ENCODE results near the gene CHD6. TPM values are rescaled to one million over a fixed set of nuclear protein-coding genes. Genes with fewer than 3 reads are reported as not detected.

CHD6 gene
- total and polyA plus RNA-seq, 2 experiments from 2014 or later, result 12.6 to 24.9 TPM

DNA sequence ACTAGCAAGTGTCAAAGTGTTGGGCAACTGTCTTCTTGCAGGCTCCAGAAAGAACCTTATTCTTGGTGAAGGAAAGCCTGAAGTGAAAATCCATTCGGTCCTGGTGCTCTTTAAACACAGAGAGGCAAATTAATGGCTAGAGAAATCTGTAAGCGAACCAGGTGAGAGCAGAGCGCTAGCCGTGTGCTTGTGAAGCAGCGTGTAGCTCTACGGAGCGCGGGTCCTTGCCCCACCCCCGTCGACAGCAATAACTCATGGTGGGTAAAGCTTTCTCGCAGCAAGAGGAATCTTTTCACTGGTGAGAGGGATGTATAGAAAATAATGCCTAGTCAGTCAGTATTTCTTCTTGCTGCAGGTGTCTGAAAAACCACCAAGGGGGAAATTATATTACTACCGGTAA, 214.6 kb downstream of the CHD6 start:
- TF ChIP-seq EZH2phosphoT487 (IDR thresholded peaks at IDR 0.05; ENCODE audit: insufficient read depth, low read depth) (no peak), EZH2 (IDR thresholded peaks at IDR 0.05; ENCODE audit: insufficient read depth, poor library complexity, severe bottlenecking) (no peak)
- Histone ChIP-seq H3K79me2 (ENCODE audit: insufficient read depth) (no peaks in the 10 kb centered on the region), H3K27ac (no peak overlapping the region), H3K9ac (no peak overlapping the region), H3K36me3 (ENCODE audit: low read depth) (peaks cover 22% of the 10 kb centered on the region; the same call in 1 of the 2 replicates), H3K4me2 (ENCODE audit: unreplicated experiment) (no peak overlapping the region), H3K9me3 (ENCODE audit: low read depth) (no peaks in the 10 kb centered on the region), H2AFZ (no peak overlapping the region), H3F3A (ENCODE audit: insufficient read depth) (no peaks in the 10 kb centered on the region), H4K20me1 (ENCODE audit: insufficient read depth) (no peaks in the 10 kb centered on the region), H3K4me3 (no peak overlapping the region), H3K27me3 (replicated peaks; ENCODE audit: insufficient read depth) (no peaks in the 10 kb centered on the region), H3K4me1 (ENCODE audit: insufficient read depth) (no peaks in the 10 kb centered on the region), H3K9me2 (ENCODE audit: insufficient read depth) (no peaks in the 10 kb centered on the region)
- in situ Hi-C loops (cut with MboI), result no loop called here
- WGBS, 2 experiments (ENCODE audit: low coverage in 1 of 2, low lambda C conversion rate in 2 of 2, missing lambda C conversion rate in 2 of 2), result 93% methylated on average over 12 of the region's 12 CpGs
- no peak for DNase-seq

DNA sequence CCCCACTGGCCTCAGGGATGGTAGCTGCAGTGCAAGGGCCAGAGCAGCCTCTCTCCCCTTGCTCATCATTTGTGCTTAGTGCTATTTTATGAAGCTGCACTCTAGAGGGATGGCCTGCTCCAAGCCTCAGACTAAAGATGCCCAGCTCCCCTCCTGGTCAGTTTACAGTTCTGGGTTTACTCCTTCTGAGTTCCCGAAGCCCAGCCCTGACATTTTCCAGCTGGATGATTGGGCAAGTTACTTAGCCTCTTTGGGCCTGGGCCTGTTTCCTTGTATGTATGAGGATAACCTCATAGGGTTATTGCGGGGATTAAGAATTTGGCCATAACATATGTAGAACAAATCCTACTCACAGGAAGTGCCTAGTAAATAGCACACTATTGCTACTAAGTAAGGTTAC, 219.8 kb downstream of the CHD6 start:
- H3K4me2 ChIP-seq (ENCODE audit: unreplicated experiment), result no peak overlapping the region

DNA sequence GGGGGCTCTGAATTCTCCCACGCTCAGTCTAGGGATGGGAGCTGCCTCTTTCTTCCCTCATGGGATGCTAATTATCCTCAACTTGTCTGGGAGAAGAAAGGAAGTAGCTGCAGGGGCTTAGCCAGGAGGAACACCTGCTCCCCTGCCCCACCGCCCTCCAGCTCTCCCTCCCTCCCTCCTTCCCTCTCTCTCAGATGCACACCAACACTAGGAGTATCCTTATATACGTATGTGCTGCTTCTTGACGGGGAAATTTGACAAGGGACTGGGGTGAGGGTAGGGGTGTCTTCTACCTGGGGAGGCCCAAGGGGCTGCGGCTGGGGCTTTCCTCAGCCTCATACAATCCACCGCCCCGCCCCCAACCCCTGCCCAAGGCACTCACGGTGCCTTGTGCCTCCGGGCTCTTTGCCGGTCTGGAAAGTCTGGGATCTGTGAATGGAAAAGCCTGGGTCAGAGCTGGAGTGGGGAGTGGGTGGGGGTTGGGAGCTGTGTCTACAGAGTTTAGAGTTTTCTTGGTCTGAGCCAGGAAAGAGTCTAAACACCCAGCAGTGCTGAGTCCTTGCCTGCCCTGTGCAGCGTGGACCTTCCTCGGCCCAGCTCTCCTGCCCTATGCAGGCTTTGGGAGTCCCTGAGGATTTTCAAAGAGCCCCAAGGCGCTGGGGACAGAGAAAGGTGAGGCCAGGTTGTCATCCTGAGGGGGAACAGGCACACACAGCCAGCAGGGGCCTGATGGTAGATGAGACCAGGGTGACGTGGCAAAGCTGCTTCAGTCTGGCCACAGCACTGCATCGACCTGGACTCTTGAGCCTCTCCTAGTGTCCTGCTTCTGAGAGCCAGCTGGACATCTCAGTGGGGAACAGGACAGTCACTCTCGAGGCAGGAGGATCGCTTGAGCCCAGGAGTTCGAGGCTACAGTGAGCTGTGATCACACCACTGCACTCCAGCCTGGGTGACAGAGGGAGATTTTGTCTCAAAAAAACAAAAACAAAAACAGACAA, 222.2 kb downstream of the CHD6 start:
- H3K9me3 ChIP-seq (ENCODE audit: low read depth), result no peaks in the 10 kb centered on the region
- 47 to 62% methylated on average over 17 to 18 of the region's 18 CpGs for WGBS, 2 experiments (ENCODE audit: low coverage in 1 of 2, low lambda C conversion rate in 2 of 2, missing lambda C conversion rate in 2 of 2)
- TF ChIP-seq EZH2phosphoT487 (IDR thresholded peaks at IDR 0.05; ENCODE audit: insufficient read depth, low read depth) (no peak), EZH2 (IDR thresholded peaks at IDR 0.05; ENCODE audit: insufficient read depth, poor library complexity, severe bottlenecking) (no peak)
- no peaks in the 10 kb centered on the region for H3K4me1 ChIP-seq (ENCODE audit: insufficient read depth)
- H3K36me3 ChIP-seq (ENCODE audit: low read depth), result no peaks in the 10 kb centered on the region
- no peaks in the 10 kb centered on the region for H3K79me2 ChIP-seq (ENCODE audit: insufficient read depth)
- 0 out of 2 replicates have a peak overlapping the region, but pooled peaks have one; percentile 24 for H2AFZ ChIP-seq
- peak; percentile 23 for DNase-seq
- in situ Hi-C loops (cut with MboI), result no loop called here
- no peak overlapping the region for H3K27ac ChIP-seq
- H3K27me3 ChIP-seq (replicated peaks; ENCODE audit: insufficient read depth), result no peaks in the 10 kb centered on the region
- no peak overlapping the region for H3K4me2 ChIP-seq (ENCODE audit: unreplicated experiment)
- no peak overlapping the region for H3K9ac ChIP-seq
- H3F3A ChIP-seq (ENCODE audit: insufficient read depth), result no peaks in the 10 kb centered on the region
- H4K20me1 ChIP-seq (ENCODE audit: insufficient read depth), result no peaks in the 10 kb centered on the region
- no peaks in the 10 kb centered on the region for H3K9me2 ChIP-seq (ENCODE audit: insufficient read depth)
- H3K4me3 ChIP-seq, result no peak overlapping the region

More for the DNA sequence above, 219.8 kb downstream of the CHD6 start:
- no peak for TF ChIP-seq EZH2 (IDR thresholded peaks at IDR 0.05; ENCODE audit: insufficient read depth, poor library complexity, severe bottlenecking)
- Histone ChIP-seq H3K4me3 (no peak overlapping the region), H3K4me1 (ENCODE audit: insufficient read depth) (no peaks in the 10 kb centered on the region), H3K9me3 (ENCODE audit: low read depth) (no peaks in the 10 kb centered on the region), H3K79me2 (ENCODE audit: insufficient read depth) (no peaks in the 10 kb centered on the region), H3K27ac (no peak overlapping the region), H3K9me2 (ENCODE audit: insufficient read depth) (no peaks in the 10 kb centered on the region), H2AFZ (no peak overlapping the region), H4K20me1 (ENCODE audit: insufficient read depth) (no peaks in the 10 kb centered on the region), H3K27me3 (replicated peaks; ENCODE audit: insufficient read depth) (no peaks in the 10 kb centered on the region), H3F3A (ENCODE audit: insufficient read depth) (no peaks in the 10 kb centered on the region), H3K36me3 (ENCODE audit: low read depth) (peaks cover 5% of the 10 kb centered on the region; the same call in 1 of the 2 replicates), H3K9ac (no peak overlapping the region)
- 47 to 55% methylated on average over 2 of the region's 2 CpGs for WGBS, 2 experiments (ENCODE audit: low coverage in 1 of 2, low lambda C conversion rate in 2 of 2, missing lambda C conversion rate in 2 of 2)
- in situ Hi-C loops (cut with MboI), result no loop called here
- no peak for DNase-seq

DNA sequence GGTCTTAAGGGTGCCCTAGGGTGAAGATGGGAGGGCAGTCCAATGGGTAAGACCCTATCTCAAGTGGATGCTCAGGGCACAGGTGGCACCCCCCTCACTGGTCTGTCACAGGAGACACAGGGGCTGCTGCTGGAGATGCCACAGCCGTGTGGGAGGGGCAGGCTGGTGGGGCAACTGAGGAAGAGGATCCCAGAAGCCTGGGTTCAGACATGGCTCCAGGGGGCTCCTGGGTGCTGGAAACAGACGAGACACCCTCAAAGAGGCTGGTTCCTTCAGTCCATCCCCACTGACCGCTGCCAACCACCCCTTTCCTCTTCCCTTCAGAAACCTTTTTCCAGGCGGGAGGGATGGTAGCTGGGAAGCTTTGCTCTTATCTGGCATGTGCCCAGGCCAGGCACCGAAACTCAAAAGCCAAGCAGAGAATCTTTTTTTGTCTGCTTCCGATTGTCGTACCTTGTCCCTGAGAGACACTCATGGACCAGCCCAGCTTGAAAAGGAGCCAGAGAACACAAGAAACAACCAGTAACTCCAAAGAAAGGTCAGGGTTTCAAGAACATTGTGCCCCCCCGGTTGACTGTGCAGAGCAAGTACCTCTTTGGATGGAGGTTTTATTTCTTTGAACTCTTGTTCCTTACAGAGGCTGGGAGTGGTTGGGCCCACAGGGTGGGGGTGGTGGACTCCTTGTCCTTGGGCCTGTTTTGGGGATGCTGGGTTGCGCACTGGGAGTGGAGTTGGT, 223.1 kb downstream of the CHD6 start:
- Histone ChIP-seq H4K20me1 (ENCODE audit: insufficient read depth) (no peaks in the 10 kb centered on the region), H3K4me1 (ENCODE audit: insufficient read depth) (no peaks in the 10 kb centered on the region), H3K36me3 (ENCODE audit: low read depth) (no peaks in the 10 kb centered on the region), H3K27me3 (replicated peaks; ENCODE audit: insufficient read depth) (no peaks in the 10 kb centered on the region), H3K9ac (no peak overlapping the region), H3K9me2 (ENCODE audit: insufficient read depth) (no peaks in the 10 kb centered on the region), H3K27ac (no peak overlapping the region), H3K4me3 (no peak overlapping the region), H3K4me2 (ENCODE audit: unreplicated experiment) (no peak overlapping the region), H2AFZ (no peak overlapping the region), H3K9me3 (ENCODE audit: low read depth) (no peaks in the 10 kb centered on the region), H3K79me2 (ENCODE audit: insufficient read depth) (no peaks in the 10 kb centered on the region), H3F3A (ENCODE audit: insufficient read depth) (no peaks in the 10 kb centered on the region)
- TF ChIP-seq EZH2 (IDR thresholded peaks at IDR 0.05; ENCODE audit: insufficient read depth, poor library complexity, severe bottlenecking) (no peak), EZH2phosphoT487 (IDR thresholded peaks at IDR 0.05; ENCODE audit: insufficient read depth, low read depth) (no peak)
- 76 to 77% methylated on average over 9 of the region's 9 CpGs for WGBS, 2 experiments (ENCODE audit: low coverage in 1 of 2, low lambda C conversion rate in 2 of 2, missing lambda C conversion rate in 2 of 2)
- DNase-seq, result no peak
- in situ Hi-C loops (cut with MboI), result no loop called here
